DMS153 treated with DMSO at 0.1 percent for 48 hours (cell line): ENCODE measurements around the gene IGFL3.
A peak's percentile ranks its signal among the peaks of the same experiment; 100 is the strongest.

ENCODE experiments used
- DNase-seq: peaks from one replicate; lab custom pipeline; 2025; ENCODE audit not compliant: unreplicated experiment; lab: John Stamatoyannopoulos, UW

IGFL3 gene

GRCh38 chr19:46077815-46078167, 46.7 kb downstream of the IGFL3 start:
- no peak for DNase-seq

- peak; percentile 91 for DNase-seq
Measured at GRCh38 chr19:46076951-46077814, 47.3 kb downstream of the IGFL3 start.

GRCh38 chr19:46076031-46076880, 48.2 kb downstream of the IGFL3 start:
- DNase-seq, result no peak

- DNase-seq, result no peak
Measured at GRCh38 chr19:46073268-46073922, 51.1 kb downstream of the IGFL3 start.
